ENCODE data around the gene TECTB.

- TF ChIP-seq CTCF (IDR thresholded peaks at IDR 0.05 in 4 of 5, conservative IDR thresholded peaks at IDR 0.05 in 1 of 5), result no peak
- TF ChIP-seq POLR2A (IDR thresholded peaks at IDR 0.05), result no peak
Observed at GRCh38 chr10:112269266-112269665, 13.9 kb upstream of the TECTB start.
